ENCODE results near the gene PIK3R6.

Gene PIK3R6

GRCh38 chr17:8753976-8754440 lies 113.5 kb downstream of the PIK3R6 start:
- ChIA-PET POLR2A (no interaction called here), CTCF (interaction anchor here (0.7 to 1.2 kb wide), 3 partner anchors 78 to 216 kb away, joined by 3 read pairs; no protein-coding TSS in a partner anchor)

GRCh38 chr17:8753136-8753975 lies 114.1 kb downstream of the PIK3R6 start:
- CTCF ChIA-PET: interaction anchor here (0.5 to 1.3 kb wide), 4 partner anchors 32 to 769 kb away, joined by 3 to 5 read pairs (median 3); no protein-coding TSS in a partner anchor
- TF ChIP-seq BHLHE40 (IDR thresholded peaks at IDR 0.05; ENCODE audit: borderline replicate concordance) (no peak), SP1 (IDR thresholded peaks at IDR 0.05) (no peak), TARDBP (IDR thresholded peaks at IDR 0.05) (no peak), LEF1 (IDR thresholded peaks at IDR 0.05; ENCODE audit: borderline replicate concordance) (no peak), PKNOX1 (IDR thresholded peaks at IDR 0.05) (no peak)
- POLR2A ChIA-PET: no interaction called here
- DNase-seq (ENCODE audit: extremely low spot score): no peak

More at GRCh38 chr17:8753976-8754440, 113.5 kb downstream of the PIK3R6 start:
- TF ChIP-seq FOXA1 (IDR thresholded peaks at IDR 0.05): 0 out of 2 replicates have a peak, but pooled peaks have one; percentile 14
- TF ChIP-seq BHLHE40 (IDR thresholded peaks at IDR 0.05; ENCODE audit: borderline replicate concordance): no peak
- peak; percentile 53 for DNase-seq (ENCODE audit: extremely low spot score)

Data from HEK293T (cell line).